Measurements from ENCODE around the gene SLCO4A1. TPM values are rescaled to one million over a fixed set of nuclear protein-coding genes. Genes with fewer than 3 reads are reported as not detected.

Gene SLCO4A1
- total and polyA plus RNA-seq, 4 donors: 4.7 to 152 (median 42.5) TPM

DNA sequence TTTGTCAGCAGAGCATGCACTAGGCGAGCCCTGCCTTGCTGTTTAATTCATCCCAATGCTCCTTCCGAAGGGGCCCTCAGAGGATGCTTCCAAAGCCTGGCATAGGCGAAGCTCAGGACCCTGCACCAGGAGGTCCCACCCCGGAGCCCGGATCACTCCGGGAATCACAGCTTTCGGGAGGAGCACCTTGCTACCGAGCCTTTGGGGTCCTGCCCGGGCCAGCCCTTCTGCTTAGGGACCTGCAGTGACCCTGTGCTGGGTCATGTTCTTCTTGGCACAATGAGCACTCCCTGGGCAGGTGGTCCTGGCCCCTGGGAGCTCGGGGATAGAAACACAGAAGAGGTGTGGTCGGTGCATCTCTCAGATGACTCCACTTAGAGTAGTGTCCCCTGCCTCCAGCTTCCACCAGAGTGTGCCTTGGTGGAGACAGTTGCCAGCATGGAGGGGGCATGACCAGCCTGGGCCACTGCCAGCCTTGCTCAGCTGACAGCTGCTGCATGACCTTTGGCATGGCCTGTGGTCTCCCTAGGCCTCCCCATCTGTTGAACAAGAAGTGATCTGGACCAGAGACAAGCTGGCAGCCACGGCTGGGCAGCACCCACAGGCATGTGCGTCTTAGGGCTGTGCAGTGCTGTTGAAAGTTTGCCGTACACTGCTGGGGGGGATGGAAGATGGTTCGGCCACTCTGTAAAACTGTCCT lies 44.7 kb upstream of the SLCO4A1 start:
- Histone ChIP-seq H3K36me3 (ENCODE audit: control insufficient read depth in 4 of 4, insufficient read depth in 4 of 4, low read length in 4 of 4) (no peaks in the 10 kb centered on the region), H3K4me3 (no peak overlapping the region), H3K27me3 (ENCODE audit: control insufficient read depth in 3 of 3, insufficient read depth in 3 of 3, low read length in 2 of 3) (peaks cover 0 to 44% (median 12%) of the 10 kb centered on the region in 3 donors), H3K4me1 (ENCODE audit: control insufficient read depth in 5 of 5, insufficient read depth in 5 of 5, low read length in 5 of 5) (peaks cover 0 to 3% (median 0%) of the 10 kb centered on the region in 5 donors), H3K27ac (ENCODE audit: low read depth in 1 of 2, low read length in 1 of 2) (no peak overlapping the region), H3K9me3 (ENCODE audit: control insufficient read depth in 4 of 4, insufficient read depth in 3 of 4, low read length in 3 of 4) (no peaks in the 10 kb centered on the region), H3K9ac (ENCODE audit: insufficient read depth in 1 of 2, low read length in 2 of 2) (no peak overlapping the region)
- DNase-seq (no peak), ATAC-seq (ENCODE audit: insufficient read depth, low FRiP score) (no peak)
- WGBS, 2 donors: 89 to 90% methylated on average over 15 of the region's 15 CpGs
- TF ChIP-seq, protein P1, sequence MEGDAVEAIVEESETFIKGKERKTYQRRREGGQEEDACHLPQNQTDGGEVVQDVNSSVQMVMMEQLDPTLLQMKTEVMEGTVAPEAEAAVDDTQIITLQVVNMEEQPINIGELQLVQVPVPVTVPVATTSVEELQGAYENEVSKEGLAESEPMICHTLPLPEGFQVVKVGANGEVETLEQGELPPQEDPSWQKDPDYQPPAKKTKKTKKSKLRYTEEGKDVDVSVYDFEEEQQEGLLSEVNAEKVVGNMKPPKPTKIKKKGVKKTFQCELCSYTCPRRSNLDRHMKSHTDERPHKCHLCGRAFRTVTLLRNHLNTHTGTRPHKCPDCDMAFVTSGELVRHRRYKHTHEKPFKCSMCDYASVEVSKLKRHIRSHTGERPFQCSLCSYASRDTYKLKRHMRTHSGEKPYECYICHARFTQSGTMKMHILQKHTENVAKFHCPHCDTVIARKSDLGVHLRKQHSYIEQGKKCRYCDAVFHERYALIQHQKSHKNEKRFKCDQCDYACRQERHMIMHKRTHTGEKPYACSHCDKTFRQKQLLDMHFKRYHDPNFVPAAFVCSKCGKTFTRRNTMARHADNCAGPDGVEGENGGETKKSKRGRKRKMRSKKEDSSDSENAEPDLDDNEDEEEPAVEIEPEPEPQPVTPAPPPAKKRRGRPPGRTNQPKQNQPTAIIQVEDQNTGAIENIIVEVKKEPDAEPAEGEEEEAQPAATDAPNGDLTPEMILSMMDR (IDR thresholded peaks at IDR 0.05; ENCODE audit: control extremely low read depth, extremely low read depth): no peak

- Histone ChIP-seq H3K4me1 (ENCODE audit: control insufficient read depth in 5 of 5, insufficient read depth in 5 of 5, low read length in 5 of 5) (peaks cover 0 to 6% (median 0%) of the 10 kb centered on the region in 5 donors), H3K9ac (ENCODE audit: insufficient read depth in 1 of 2, low read length in 2 of 2) (no peak overlapping the region), H3K27me3 (ENCODE audit: control insufficient read depth in 3 of 3, insufficient read depth in 3 of 3, low read length in 2 of 3) (peaks cover 0 to 40% (median 14%) of the 10 kb centered on the region in 3 donors), H3K9me3 (ENCODE audit: control insufficient read depth in 4 of 4, insufficient read depth in 3 of 4, low read length in 3 of 4) (no peaks in the 10 kb centered on the region), H3K4me3 (no peak overlapping the region), H3K36me3 (ENCODE audit: control insufficient read depth in 4 of 4, insufficient read depth in 4 of 4, low read length in 4 of 4) (no peaks in the 10 kb centered on the region), H3K27ac (ENCODE audit: low read depth in 1 of 2, low read length in 1 of 2) (no peak overlapping the region)
- TF ChIP-seq, protein P1 (IDR thresholded peaks at IDR 0.05; ENCODE audit: control extremely low read depth, extremely low read depth): no peak
- ATAC-seq (ENCODE audit: insufficient read depth, low FRiP score) (no peak), DNase-seq (no peak)
- 78 to 83% methylated on average over 13 of the region's 13 CpGs for WGBS, 2 donors
These were observed 43.5 kb upstream of the SLCO4A1 start for GRCh38 chr20:62598761-62599194.

DNA sequence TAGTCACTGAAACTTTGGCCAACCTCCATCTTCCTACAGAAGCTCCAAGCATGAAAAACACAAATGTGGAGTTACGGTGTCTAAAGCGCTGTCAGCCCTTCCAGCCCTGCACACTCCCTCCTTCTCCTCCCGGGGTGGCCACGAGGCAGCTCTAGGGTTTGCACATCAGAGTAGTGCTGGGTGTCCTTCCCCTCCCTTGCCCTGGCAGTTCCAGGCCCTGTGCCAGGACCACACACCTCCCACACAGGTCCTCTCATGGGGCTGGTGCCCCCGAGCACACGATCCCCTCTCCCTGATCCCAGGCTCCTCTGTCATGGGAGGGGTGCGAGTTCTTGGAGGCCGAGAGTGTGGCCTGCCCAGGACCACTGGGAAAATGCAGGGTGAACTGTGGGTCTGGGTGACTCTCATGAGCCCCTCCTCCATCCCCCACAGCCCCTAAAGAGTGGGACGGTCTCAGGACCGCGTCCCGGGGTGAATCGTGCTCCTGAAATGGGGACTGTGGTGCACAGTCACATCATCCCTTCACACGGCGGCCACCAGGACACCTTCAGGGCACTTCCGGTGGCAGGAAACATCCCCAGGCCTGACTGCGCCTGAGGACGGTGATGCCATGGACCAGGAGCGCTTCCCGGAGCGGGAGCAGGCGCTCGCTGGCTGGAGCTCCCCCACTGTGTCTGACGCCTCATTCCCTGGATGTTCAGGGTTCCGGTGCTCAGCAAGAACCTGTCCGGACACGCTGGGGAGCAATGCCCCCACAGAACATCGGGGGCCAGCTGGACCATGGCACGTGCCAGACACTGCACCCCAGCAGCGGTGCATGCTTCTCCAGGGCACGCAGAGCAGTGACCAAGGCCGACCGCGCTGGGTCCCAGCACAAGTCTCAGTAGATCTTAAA lies 42.8 kb upstream of the SLCO4A1 start:
- no peak overlapping the region for H3K9ac ChIP-seq (ENCODE audit: insufficient read depth in 1 of 2, low read length in 2 of 2)
- H3K27ac ChIP-seq (ENCODE audit: low read depth in 1 of 2, low read length in 1 of 2): no peak overlapping the region
- ATAC-seq (ENCODE audit: insufficient read depth, low FRiP score) (no peak), DNase-seq (no peak)
- H3K9me3 ChIP-seq (ENCODE audit: control insufficient read depth in 4 of 4, insufficient read depth in 3 of 4, low read length in 3 of 4): no peaks in the 10 kb centered on the region
- TF ChIP-seq, protein P1 (IDR thresholded peaks at IDR 0.05; ENCODE audit: control extremely low read depth, extremely low read depth): no peak
- no peaks in the 10 kb centered on the region for H3K36me3 ChIP-seq (ENCODE audit: control insufficient read depth in 4 of 4, insufficient read depth in 4 of 4, low read length in 4 of 4)
- 87 to 90% methylated on average over 34 of the region's 34 CpGs for WGBS, 2 donors
- H3K27me3 ChIP-seq (ENCODE audit: control insufficient read depth in 3 of 3, insufficient read depth in 3 of 3, low read length in 2 of 3): peaks cover 0 to 40% (median 11%) of the 10 kb centered on the region in 3 donors
- no peak overlapping the region for H3K4me3 ChIP-seq
- H3K4me1 ChIP-seq (ENCODE audit: control insufficient read depth in 5 of 5, insufficient read depth in 5 of 5, low read length in 5 of 5): peaks cover 0 to 11% (median 0%) of the 10 kb centered on the region in 5 donors
